LHCN-M2 (cell line): Measurements from ENCODE around the gene HOXC5. TPM values are rescaled to one million over a fixed set of nuclear protein-coding genes. Genes with fewer than 3 reads are reported as not detected.

Source experiments
- DNase-seq: peaks from one replicate; pipeline ENCODE4 v3.0.0-alpha.2; 2012; ENCODE audit warnings: low read depth
- total RNA-seq: library from RNA; depleted of rRNA; stranded (reverse); fragments of >200 nt; gene quantifications from 2 replicates; pipeline ENCODE4 v1.2.3, GENCODE V29; 2014

The HOXC5 gene
- total RNA-seq, 1 experiment from 2014 or later: 1.8 TPM

GRCh38 chr12:53995378-53996239, 37.2 kb upstream of the HOXC5 start:
- DNase-seq: no peak

DNA sequence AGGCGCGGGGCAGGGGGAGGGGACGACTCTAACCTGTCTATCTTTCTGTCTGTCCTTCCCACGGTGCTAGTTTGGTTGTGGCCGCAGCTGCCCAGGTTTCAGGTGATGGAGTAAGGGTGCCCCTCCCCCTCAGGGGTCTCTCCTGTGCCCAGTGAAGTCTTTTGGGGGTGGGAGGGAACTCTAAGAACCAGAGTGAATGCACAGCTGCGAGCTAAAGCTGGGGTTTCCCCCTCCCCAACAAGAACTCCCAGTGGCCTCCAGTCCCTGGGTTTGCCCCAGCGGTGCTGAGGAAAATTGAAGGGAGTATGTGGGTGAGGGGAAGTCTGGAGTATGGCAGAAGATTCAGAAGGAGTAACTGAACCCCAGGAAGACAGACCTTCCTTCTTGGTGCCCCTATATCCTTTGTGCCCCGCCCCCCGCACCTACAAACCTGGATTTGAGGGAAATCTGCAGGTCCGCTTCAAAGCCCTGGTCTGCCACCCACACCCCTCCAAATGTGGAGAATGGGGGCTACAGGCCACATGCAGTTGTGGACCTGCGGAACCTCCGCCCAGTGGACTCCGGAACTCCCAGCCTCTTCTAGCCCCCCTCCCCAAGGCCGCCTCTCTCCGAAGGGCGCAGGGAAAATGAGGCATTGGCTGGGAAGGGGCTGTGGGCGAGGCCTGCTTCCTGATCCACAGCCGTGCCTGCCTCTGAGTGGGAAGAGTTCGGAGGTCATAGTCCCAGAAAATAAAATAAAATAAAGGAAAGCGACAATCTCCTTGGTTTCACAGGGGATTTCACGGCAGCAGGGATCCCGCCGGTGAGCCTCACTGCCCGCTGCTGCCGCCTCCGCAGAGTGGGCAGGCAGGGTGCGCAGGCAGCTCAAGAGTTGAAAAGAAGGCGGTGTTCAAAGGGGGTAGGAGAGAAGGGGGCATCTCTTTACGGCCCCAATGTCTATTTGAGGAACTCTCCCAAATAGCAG, 36.3 kb upstream of the HOXC5 start:
- DNase-seq: no peak

GRCh38 chr12:53997204-53998109, 35.4 kb upstream of the HOXC5 start:
- DNase-seq: no peak

- no peak for DNase-seq
Observed at GRCh38 chr12:53998110-53998899, 34.5 kb upstream of the HOXC5 start.

DNA sequence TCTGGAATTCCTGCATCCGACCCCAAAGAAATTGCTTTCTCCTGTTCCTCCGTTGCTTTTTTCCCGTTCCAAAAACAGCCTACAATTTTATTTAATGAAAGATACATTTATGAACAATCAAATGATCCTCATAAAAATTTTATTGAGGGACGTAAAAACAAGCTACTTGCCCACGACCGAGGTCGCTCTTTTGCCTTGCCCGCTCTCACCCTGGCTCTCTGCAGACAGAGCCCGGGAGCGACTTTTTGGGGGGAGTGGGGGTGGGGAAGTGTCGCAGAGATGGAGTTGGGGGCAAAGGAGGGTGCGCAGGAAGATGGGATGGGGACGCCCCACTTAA, 34.0 kb upstream of the HOXC5 start:
- DNase-seq: no peak

- peak; percentile 86 for DNase-seq
Observed at GRCh38 chr12:53999559-54000115, 33.2 kb upstream of the HOXC5 start.

- peak; percentile 52 for DNase-seq
Observed at GRCh38 chr12:54000116-54001114, 32.4 kb upstream of the HOXC5 start, which contains the start of gene HOXC9. HOXC9 (plus strand) TSS chr12:54000161; CDS start chr12:54000189, 28 bp downstream.

DNA sequence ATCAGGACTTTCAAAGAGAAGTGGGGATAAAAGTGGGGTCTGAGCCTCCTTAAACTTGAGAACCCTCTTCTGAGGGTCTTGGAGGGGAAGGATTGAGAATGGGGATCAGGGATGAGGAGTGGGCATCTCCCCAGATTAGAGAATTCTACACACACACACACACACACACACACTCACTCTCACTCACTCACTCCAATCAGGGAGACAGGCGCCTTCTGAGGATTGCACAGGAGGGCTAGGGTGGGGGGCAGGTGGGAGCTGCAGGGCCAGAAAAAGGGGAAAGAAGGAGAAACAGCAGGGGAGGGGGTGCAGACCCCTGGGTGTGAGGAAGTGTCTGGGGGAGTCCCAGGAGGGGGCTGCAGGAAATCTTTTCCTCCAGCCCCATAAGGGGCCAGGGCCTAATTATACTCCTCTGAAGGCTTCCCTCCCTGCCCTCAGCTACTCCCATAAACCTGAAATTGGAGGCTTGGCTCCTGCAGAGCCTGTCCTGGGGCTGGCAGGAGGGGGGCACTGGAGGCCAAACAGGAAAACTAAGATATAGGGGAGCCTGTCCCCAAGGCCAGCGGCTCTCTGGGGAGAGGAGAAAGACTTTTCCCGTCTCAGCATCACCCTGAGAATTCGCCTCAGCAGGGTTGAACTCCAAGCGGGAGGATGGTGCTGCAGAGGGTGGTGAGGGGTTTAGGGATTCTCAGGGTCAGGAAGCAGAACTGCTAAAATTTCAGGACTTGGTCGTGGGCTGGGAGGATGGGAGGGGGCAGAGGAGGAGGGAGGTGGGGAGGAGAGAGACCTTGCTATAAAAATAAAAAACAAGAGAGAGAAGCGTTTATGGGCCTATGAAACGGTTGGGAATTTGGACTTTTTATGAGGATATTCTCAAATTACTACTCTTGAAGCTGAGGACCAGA, 31.3 kb upstream of the HOXC5 start:
- peak; percentile 11 for DNase-seq

DNA sequence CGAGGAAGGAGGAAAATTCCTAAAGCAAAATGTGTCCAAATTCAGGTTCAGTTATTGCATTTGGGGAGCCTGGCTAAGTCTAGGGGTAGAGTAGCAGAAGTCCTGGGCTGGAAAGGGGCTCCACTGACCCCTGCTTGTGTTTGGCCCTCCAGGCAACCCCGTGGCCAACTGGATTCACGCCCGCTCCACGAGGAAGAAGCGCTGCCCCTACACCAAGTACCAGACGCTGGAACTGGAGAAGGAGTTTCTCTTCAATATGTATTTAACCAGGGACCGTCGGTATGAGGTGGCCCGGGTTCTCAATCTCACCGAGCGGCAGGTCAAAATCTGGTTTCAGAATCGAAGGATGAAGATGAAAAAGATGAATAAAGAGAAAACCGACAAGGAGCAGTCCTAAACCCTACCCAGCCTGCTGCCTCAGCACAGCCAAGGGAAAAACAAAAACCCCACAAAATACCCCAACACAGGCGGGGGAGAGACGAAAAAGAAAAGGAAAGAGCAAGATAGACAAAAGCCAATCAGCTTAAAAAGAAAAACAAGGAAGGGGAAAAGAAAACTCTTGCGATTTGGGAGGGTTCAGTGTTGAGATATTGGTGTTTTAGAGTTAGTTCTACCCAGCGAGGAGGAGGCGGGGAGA, 30.5 kb upstream of the HOXC5 start:
- no peak for DNase-seq

DNA sequence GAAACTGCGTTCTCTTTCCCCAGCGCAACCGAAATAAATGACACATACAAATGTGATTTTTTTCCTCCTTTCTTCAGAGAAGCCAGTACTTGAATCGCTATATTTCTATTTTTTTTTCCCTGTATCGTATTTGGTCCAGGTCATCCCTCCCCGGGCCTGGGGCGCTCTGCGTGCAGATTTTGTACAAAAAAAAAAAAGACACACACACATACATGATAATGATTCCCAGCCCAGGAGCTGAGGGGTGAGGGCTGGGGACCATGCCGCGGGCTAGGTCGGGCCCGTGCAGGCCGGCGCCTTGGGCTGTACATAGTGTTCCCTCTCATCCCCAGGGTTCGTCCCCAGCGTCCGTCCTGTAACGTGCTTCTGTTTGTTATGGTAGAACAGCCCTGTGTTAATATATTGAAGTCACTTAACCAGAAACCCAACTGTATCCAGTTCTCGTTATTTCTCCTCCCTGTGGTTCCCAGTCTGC, 29.9 kb upstream of the HOXC5 start:
- no peak for DNase-seq

DNA sequence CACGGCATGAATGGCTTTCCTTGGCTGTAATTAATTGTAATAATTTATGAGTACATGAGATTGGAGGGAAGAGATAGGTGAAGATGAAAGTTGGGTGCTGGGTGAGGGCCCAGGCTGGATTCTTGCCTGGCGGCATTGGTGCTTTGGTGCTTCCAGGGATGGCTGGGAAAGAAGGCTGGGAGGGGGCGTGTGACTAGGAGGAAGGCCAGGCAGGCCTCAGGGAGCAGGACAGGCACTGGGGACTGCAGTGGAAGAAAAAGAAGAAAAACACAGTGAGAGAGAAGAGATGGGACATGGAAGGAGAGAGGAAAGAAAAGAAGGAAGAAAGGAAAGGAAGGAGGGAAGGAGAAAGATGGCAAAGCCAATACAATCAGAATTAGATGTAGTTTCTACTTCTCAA, 29.2 kb upstream of the HOXC5 start:
- DNase-seq: no peak

GRCh38 chr12:54004063-54004840, 28.6 kb upstream of the HOXC5 start:
- peak; percentile 45 for DNase-seq

DNA sequence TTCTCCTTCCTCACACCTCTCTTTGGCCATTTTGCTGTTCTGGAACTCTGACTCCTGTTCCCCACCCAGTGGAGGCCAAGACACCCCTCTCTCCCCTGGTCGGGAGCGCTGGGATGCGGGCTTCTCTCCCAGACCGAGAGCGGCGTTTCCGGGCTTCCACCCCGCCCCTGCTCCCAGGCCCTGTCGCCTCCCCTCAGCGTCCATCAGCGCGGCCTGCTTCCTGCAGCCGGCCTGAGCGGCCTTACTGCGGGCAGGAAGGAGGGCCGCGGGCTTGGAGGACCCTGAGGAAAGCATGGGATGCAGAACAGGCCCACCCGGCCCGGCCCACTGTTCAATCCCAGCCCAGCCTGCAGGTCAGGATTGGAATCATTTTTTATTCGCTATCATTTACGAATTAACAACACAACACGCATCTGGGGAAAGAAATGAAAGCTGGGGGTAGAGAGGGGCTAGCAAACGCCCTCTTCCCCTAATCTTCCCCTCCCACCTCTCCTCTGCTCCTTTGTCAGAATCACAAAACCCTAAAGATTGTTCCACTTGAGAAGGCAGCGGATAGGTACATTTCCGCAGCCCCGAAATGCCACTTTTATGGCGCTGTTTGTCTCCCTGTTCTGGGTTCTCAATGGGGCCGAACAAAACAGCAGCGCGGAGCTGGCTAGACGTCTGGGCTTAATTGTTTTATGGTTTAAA, 27.9 kb upstream of the HOXC5 start:
- peak; percentile 69 for DNase-seq

DNA sequence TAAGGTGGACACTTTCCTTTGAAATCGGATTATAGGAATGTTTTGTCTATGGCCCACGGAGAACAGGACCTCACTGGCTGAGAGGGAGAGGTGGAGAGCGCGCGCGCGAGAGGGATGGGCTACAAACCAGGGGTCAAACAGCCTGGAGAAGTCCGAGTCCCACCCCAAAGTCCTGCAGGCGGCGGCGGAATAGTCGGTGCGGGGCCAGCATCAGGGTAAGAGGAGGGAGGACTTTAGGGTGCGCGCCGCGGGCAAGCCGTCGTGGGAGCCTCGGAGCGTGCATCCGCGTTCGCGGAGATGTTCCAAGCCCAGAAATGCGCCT, 27.4 kb upstream of the HOXC5 start:
- peak; percentile 49 for DNase-seq

DNA sequence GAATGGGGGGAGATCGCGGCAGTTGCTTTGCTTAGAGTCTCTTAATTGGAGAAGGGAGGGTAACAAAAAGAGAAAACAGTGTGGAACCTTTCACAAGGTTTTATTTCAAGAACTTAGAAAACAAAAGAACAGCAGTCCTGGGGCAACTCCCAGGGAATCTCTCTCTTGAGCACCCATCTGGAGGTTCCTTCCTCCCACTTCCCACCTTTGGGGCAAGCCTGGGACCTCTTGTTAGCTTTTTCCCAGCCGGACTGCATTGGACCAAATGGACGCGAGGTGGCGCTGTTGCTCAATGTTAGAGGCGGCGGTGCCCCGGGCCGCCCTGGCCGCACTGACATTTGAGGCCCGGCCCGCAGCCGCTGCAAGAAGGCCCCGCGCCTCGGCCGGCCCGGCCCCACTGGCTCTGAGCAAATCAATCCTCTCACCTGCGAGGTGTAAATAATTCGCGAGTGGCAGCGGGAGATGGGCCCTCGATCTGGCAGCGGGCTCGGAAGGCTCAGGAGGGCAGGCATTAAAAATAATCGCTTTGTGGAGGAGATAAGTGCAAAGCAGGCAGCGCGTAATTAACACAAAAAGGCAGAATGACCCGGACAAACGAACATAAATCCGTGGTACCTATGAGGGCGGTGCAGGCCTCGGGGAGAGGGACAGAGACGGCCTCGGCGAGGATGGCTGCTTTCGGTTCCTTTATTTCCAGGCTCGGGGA, 26.8 kb upstream of the HOXC5 start:
- peak; percentile 87 for DNase-seq
